T-helper 1 cell (primary cell): ENCODE data around the gene CABLES1.
"Not testable (repeated sequence)": the region's sequence is repeated elsewhere in the genome, so short reads cannot be mapped to it uniquely, and the experiment has no call there.

ENCODE experiments used
- DNase-seq, 5 donors: peaks; one replicate each; pipeline ENCODE4 v3.0.0-alpha.2; 2012 to 2020

The CABLES1 gene

GRCh38 chr18:23227726-23228070 is 92.4 kb downstream of the CABLES1 start:
- no peak for DNase-seq

GRCh38 chr18:23228102-23229061 is 93.1 kb downstream of the CABLES1 start:
- DNase-seq: peak in 1 of 5 donors; percentile 84

DNA sequence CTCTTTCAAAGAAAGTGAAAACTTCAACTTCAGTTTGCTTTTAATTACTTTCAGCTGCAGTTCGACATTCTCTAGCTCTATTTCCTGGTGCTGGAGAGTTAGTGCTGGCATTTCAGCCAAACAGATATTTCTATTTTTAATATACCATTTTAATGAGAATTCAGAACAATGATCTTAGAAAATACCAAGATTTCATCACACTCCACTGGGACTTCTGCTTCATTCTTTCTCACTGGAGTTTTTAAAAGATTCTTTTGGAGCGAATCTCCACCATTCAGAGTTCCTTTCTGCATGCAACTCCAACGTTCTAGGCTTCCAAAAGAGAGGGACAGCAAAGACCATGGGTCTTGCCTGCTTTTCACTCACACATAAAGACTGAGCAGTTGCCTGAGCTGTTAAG is 94.2 kb downstream of the CABLES1 start:
- DNase-seq: no peak

GRCh38 chr18:23230686-23231085 is 95.4 kb downstream of the CABLES1 start:
- no peak for DNase-seq

DNA sequence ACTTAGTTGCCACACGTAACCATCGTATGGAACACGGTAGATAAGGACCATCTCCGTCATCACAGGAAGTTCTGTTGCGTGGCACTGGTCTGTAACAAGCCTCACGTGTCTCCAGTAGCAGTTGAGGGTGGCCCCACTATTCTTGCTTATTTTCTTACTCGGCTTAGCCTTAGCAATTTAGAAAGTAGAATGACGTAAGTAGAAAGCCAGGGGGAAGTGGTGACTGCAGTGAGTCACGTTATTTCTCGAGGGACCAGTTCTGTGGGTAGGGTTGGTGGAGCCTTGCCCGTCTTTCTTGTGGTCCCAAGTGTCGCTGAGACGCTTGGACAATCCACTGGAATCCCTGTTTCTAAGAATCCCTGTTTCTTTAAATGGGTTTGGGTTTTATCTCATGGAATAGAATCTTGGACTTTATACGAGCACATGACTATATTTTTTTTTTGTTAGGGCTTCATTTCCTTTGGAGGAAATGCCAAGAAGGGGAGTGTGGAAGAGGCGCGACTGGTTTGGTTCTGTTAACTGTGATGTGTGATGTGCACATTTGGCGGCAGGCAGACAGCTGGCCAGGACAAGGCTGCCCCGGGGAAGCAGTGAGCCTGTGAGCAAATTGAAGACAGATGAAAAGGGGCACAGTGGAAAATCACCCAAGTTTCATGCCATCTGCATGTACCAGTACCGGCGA is 96.2 kb downstream of the CABLES1 start:
- peak; percentile 38 to 99 (median 54) for DNase-seq

GRCh38 chr18:23232331-23232730 is 97.0 kb downstream of the CABLES1 start:
- peak in 1 of 5 donors; percentile 32 for DNase-seq

DNA sequence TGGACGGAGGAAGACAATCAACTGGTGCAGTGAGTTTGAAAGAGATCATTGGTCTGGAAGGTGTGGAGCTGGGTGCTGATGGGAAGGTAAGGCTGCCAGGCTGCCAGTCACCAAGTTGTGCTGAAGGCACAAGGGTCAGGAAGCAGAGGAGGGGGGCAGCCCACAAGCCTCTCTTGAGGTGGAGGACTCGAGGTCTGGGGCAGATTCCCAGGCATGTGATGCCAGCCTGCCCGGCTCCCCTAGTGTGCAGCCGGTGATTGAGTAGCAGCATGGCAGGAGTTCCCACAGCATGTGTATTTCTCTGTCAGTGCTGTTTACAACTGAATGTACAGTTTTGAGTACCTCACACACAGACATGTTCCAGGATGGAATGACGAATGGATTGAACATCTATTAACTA is 99.3 kb downstream of the CABLES1 start:
- DNase-seq: no peak

- no peak for DNase-seq
Observed at GRCh38 chr18:23235336-23235735, 100.1 kb downstream of the CABLES1 start.

GRCh38 chr18:23235860-23236259 is 100.6 kb downstream of the CABLES1 start:
- DNase-seq: no peak

DNA sequence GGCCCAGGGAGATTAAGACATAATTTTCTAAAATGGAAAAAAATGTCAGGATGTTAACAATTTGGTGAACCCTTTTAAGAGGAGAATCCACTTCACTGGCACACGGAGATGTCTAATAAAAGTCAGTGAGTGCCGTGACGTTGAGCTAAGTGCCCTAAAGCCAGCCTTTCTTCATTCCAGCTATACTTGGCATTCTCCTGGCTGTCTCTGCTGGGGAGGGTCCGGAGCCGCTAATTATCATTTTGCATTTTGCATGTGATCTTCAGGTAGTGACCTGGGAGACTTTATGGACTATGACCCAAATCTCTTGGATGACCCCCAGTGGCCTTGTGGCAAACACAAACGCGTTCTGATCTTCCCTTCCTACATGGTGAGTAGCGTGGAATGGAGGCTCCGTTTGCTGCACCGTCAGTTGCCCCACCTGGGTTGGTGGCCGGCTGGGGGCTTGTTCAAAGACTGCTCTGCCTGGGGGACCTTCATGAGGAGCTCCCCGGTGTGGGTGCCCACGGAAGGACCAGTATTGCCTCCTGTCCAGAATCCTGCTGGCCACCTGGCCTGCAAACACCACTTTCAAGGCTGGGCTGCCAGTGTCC is 101.7 kb downstream of the CABLES1 start:
- no peak for DNase-seq

GRCh38 chr18:23237524-23238151 is 102.4 kb downstream of the CABLES1 start:
- peak in 2 of 5 donors; percentile 14 to 61 for DNase-seq

GRCh38 chr18:23238152-23238531 is 102.9 kb downstream of the CABLES1 start:
- no peak for DNase-seq

GRCh38 chr18:23238651-23239349 is 103.5 kb downstream of the CABLES1 start:
- no peak for DNase-seq

GRCh38 chr18:23239350-23239692 is 104.0 kb downstream of the CABLES1 start:
- no peak for DNase-seq

DNA sequence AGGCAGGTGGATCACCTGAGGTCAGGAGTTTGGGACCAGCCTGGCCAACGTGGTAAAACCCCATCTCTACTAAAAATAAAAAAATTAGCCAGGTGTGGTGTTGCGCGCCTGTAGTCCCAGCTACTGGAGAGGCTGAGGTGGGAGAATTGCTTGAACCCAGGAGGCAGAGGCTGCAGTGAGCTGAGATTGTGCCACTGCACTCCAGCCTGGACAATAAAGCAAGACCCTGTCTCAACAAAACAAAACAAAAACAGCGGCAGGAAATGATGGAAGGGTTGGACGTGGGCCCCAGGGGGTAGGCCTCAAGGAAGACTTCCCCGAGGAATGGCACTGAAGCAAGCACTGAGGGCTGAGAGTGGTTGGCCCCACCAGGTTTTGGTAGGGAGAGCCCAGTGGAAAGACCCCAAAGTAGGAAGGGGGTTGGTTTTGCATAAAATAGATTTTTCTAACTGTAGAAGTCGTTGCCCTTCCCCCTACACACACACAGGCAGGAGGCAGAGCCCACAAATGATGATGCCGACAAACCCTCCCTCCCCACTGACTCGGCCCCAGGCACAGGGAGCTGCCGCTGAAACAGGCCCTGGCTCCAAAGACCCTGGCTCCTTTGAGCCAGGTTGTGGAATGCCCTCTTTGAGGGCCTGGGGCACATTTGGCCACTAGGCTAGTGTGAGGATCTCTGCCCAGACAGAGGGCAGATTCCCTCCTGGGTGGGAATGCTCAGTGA is 104.8 kb downstream of the CABLES1 start:
- DNase-seq: no peak

GRCh38 chr18:23240609-23240930 is 105.3 kb downstream of the CABLES1 start:
- no peak for DNase-seq

DNA sequence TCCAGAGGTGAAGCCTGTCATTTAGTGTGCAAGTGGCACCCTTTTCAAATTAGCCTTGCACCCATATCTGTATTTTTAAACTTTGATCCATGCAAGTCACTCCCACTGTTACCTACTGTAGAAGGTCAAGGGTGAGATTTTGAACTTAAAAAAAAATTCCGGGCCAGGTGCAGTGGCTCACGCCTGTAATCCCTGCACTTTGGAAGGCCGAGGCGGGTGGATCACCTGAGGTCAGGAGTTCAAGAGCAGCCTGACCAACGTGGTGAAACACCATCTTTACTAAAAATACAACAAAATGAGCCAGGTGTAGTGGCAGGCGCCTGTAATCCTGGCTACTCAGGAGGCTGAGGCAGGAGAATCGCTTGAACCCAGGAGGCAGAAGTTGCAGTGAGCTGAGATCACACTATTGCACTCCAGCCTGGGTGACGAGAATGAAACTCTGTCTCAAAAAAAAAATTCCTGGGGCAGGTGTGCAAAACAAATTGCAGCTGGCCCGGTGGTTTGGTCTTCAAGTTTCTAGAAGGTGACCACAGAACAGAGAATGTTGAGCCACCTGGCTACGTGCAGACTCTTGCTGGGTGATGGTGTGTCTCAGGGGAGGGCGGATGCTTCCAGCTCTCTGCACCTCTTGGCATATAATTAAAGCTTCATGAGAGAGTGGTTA is 106.7 kb downstream of the CABLES1 start:
- DNase-seq: not testable (repeated sequence)

GRCh38 chr18:23243178-23243577 is 107.9 kb downstream of the CABLES1 start:
- DNase-seq: no peak

- DNase-seq: no peak
Observed at GRCh38 chr18:23243816-23244215, 108.5 kb downstream of the CABLES1 start.

DNA sequence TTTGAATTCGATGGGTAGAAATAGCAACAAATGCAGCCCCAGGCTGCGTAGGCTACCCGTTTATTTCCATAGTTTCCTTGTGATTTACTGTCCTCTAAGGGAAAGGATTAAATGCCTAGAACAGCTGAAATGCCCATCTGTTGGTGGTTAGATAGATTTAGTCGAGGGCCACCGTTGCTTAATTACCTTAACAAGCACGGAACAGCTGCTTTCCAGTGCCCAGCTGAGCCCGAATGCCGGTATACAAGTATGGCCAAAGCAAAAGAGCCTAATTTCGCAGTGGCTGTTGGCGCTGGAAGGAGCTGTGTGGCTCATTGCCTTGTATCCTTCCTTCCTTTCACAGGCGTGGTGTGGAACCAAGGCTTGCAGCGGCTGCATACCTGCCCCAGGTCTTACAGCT is 109.1 kb downstream of the CABLES1 start:
- no peak for DNase-seq

DNA sequence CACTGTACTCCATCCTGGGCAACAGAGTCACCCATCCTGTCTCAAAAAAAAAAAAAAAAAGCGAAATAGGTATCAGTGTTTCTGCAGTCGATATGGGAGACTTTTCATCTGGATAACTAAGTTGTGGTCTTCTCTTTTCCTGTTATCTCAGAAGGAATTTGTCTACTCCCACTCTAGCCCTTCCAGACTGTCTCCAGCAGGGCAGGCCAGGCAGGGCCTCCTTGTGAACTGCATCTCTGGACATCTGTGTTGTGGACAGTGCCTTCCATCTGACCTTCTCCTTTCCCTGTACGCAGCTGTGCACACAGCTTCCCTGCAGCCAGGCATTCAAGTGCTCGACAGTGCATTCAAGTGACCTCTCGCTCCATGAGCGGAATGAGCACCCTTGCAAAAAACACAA is 110.2 kb downstream of the CABLES1 start:
- DNase-seq: no peak

DNA sequence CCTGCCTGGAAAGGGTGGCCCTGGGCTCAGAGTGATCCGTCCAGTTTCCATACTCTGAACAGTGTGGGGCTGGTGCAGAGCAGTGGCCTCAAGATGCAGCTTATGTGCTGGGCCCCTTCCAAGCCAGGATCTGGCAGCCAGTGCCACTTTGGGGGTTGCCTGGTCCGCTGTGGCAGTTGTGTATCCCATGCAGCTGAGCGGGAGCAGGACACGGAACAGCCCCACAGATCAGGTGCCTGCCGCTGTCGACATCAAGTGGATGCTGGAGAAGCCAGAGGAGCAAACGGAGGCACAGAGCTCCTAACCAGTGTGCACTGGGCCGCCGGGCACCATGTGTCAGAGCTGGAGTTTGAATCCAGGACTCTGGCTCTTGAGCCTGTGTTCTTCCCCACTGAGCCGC is 112.0 kb downstream of the CABLES1 start:
- no peak for DNase-seq
